Neural progenitor cell (in vitro differentiated cells): ENCODE data around the gene ITGAD.

ENCODE experiments used
- CTCF ChIP-seq: fragments of 200-600 bp; sonication (generic); IDR thresholded peaks from 2 replicates; pipeline ENCODE4 v1.5.1; 2017; ENCODE audit warnings: antibody characterized with exemption, mild to moderate bottlenecking
- EZH2 ChIP-seq: fragments of 200-600 bp; sonication (generic); IDR thresholded peaks from 2 replicates; pipeline ENCODE4 v1.6.1; 2017; ENCODE audit warnings: antibody characterized with exemption, mild to moderate bottlenecking, moderate library complexity

DNA sequence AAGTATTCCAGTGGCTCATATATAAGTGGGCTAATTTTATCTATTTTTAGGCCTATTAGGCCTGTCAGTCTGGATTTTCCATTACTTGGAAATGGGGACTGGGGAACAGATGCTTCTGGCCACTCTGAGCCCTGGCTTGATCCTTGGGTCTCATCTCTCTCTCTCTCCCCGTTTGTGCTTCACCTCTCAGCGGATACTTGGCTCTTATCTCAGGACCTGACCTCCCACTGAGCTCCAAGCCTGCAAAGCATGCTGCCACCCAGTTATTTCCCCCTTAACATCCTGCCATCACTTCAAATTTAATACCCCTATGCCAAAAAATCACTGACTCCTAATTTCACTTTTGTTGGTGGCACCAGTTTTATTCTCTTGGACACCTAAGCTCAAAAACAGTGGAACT lies 45.3 kb downstream of the ITGAD start:
- TF ChIP-seq CTCF (no peak), EZH2 (no peak)
